Muscle layer of duodenum (tissue), 2 donors: ENCODE results near the gene ZDHHC9.

Experiments used
- H3K27ac ChIP-seq: one replicate; pipeline ENCODE4 v1.7.0; 2013; ENCODE audit warnings: mild to moderate bottlenecking, low read length
- H3K27me3 ChIP-seq: one replicate; pipeline ENCODE4 v1.7.0; 2013; ENCODE audit warnings: low read depth, mild to moderate bottlenecking, control low read depth, low read length
- H3K36me3 ChIP-seq, 2 donors: one replicate each; pipeline ENCODE4 v1.7.0; 2013; ENCODE audit warnings: low read length in 2 of 2, control low read depth in 1 of 2, mild to moderate bottlenecking in 1 of 2; ENCODE audit not compliant: insufficient read depth in 2 of 2, control insufficient read depth in 1 of 2
- H3K4me1 ChIP-seq, 2 donors: one replicate each; pipeline ENCODE4 v1.7.0; 2013; ENCODE audit warnings: low read length in 2 of 2, mild to moderate bottlenecking in 2 of 2, control low read depth in 1 of 2, moderate library complexity in 1 of 2; ENCODE audit not compliant: insufficient read depth in 2 of 2, control insufficient read depth in 1 of 2
- H3K4me3 ChIP-seq, 2 donors: one replicate each; pipeline ENCODE4 v1.7.0; 2013; ENCODE audit warnings: low read length in 2 of 2, low read depth in 1 of 2, mild to moderate bottlenecking in 1 of 2
- H3K9me3 ChIP-seq, 2 donors: one replicate each; pipeline ENCODE4 v1.7.0; 2013; ENCODE audit warnings: low read length in 2 of 2, control low read depth in 1 of 2, mild to moderate bottlenecking in 1 of 2; ENCODE audit not compliant: control insufficient read depth in 1 of 2
- donor health status: healthy.

The ZDHHC9 gene

GRCh38 chrX:129755779-129756650 lies 87.7 kb downstream of the ZDHHC9 start:
- no peaks in the 10 kb centered on the region for H3K4me1 ChIP-seq
- H3K27me3 ChIP-seq: no peaks in the 10 kb centered on the region
- no peaks in the 10 kb centered on the region for H3K9me3 ChIP-seq
- H3K36me3 ChIP-seq: no peaks in the 10 kb centered on the region
- H3K4me3 ChIP-seq: no peak overlapping the region
- no peak overlapping the region for H3K27ac ChIP-seq

GRCh38 chrX:129754056-129755024 lies 89.3 kb downstream of the ZDHHC9 start:
- Histone ChIP-seq H3K4me3 (no peak overlapping the region), H3K27me3 (no peaks in the 10 kb centered on the region), H3K9me3 (no peaks in the 10 kb centered on the region), H3K4me1 (no peaks in the 10 kb centered on the region), H3K27ac (no peak overlapping the region), H3K36me3 (no peaks in the 10 kb centered on the region)
